GM12878 (cell line): ENCODE data around the gene XPNPEP3.

Source experiments
- CTCF ChIP-seq, 3 experiments: IDR thresholded peaks in 2 of 3; conservative IDR thresholded peaks in 1 of 3; 2 replicates each; pipeline ENCODE4 v1.5.1; 2011; ENCODE audit warnings: low read depth in 3 of 3, low read length in 3 of 3, mild to moderate bottlenecking in 3 of 3, control low read depth in 2 of 3, moderate library complexity in 2 of 3, inconsistent platforms in 1 of 3, mixed read lengths in 1 of 3; ENCODE audit not compliant: control insufficient read depth in 2 of 3, insufficient read depth in 1 of 3; ENCODE audit errors: extremely low read depth in 1 of 3
- EZH2 ChIP-seq: IDR thresholded peaks from 2 replicates; pipeline ENCODE4 v1.6.1; 2012; ENCODE audit warnings: low read depth, mild to moderate bottlenecking, control low read depth, inconsistent platforms, low read length, borderline replicate concordance; ENCODE audit not compliant: control insufficient read depth
- FOXM1 ChIP-seq: IDR thresholded peaks from 2 replicates; pipeline ENCODE4 v1.6.1; 2012; ENCODE audit warnings: low read depth, mild to moderate bottlenecking, inconsistent platforms, low read length, moderate library complexity
- MTA3 ChIP-seq: IDR thresholded peaks from 2 replicates; pipeline ENCODE4 v1.6.1; 2012; ENCODE audit warnings: low read length, inconsistent platforms, borderline replicate concordance

GRCh38 chr22:40939202-40939601, 82.3 kb downstream of the XPNPEP3 start:
- TF ChIP-seq EZH2 = no peak
- no peak for TF ChIP-seq CTCF (IDR thresholded peaks at IDR 0.05 in 2 of 3, conservative IDR thresholded peaks at IDR 0.05 in 1 of 3; ENCODE audit: control insufficient read depth in 2 of 3, extremely low read depth in 1 of 3, insufficient read depth in 1 of 3, low read depth in 3 of 3, low read length in 3 of 3)
- no peak for TF ChIP-seq MTA3
- TF ChIP-seq FOXM1 = no peak
